H1 (cell line): ENCODE measurements around the gene PTPRG. TPM values are rescaled to one million over a fixed set of nuclear protein-coding genes. Genes with fewer than 3 reads are reported as not detected.

Source experiments
- CHD7 ChIP-seq: fragments of 300-600 bp; sonication (generic); IDR thresholded peaks from 2 replicates; pipeline ENCODE4 v1.7.1; 2012; ENCODE audit warnings: low read length, moderate library complexity, mild to moderate bottlenecking, inconsistent platforms; ENCODE audit not compliant: insufficient replicate concordance
- NANOG ChIP-seq: IDR thresholded peaks from 2 replicates; pipeline ENCODE4 v1.6.1; 2011; ENCODE audit warnings: low read length, low read depth, mild to moderate bottlenecking, inconsistent platforms; ENCODE audit not compliant: insufficient read depth, poor library complexity, severe bottlenecking
- POU5F1 ChIP-seq: IDR thresholded peaks from 2 replicates; pipeline ENCODE4 v1.6.1; 2011; ENCODE audit warnings: low read depth, mild to moderate bottlenecking, low read length, moderate library complexity
- polyA plus RNA-seq, 7 experiments: library from polyadenylated mRNA; depleted of rRNA in 3 of 7; stranded (reverse) in 5 of 7; unstranded in 2 of 7; fragments of >200 nt in 5 of 7; fragments of 200-250 nt in 2 of 7; gene quantifications; 1 replicate in 5 of 7; 2 replicates in 1 of 7; 4 replicates in 1 of 7; pipeline versions ENCODE4 v1.2.1 to v1.2.3, GENCODE V29; 2011 to 2013; ENCODE audit warnings: missing spikeins in 2 of 7, mixed read lengths in 2 of 7
- total RNA-seq: library from RNA; stranded (reverse); fragmentation: NEBNext Ultra II Directional; extraction: Animal tissue kit (Norgen Biotek cat#: 25700); gene quantifications from 2 replicates; pipeline ENCODE4 v1.2.1, GENCODE V29; 2021
- TF ChIP-seq, protein P1 (sequence below), 3 experiments: IDR thresholded peaks; 1 replicate in 2 of 3; 2 replicates in 1 of 3; pipeline versions ENCODE4 v1.5.1 to v1.6.1; 2011; ENCODE audit warnings: low read length in 3 of 3, mild to moderate bottlenecking in 3 of 3, inconsistent platforms in 2 of 3, low read depth in 1 of 3, moderate library complexity in 1 of 3; ENCODE audit not compliant: insufficient read depth in 1 of 3; ENCODE audit errors: control extremely low read depth in 1 of 3

PTPRG gene
- total and polyA plus RNA-seq, 2 of the 8 experiments (the other 6 are each of a cell fraction or from before 2014, with no cell fraction given) = 23.3 to 96.2 TPM

- TF ChIP-seq, protein P1, sequence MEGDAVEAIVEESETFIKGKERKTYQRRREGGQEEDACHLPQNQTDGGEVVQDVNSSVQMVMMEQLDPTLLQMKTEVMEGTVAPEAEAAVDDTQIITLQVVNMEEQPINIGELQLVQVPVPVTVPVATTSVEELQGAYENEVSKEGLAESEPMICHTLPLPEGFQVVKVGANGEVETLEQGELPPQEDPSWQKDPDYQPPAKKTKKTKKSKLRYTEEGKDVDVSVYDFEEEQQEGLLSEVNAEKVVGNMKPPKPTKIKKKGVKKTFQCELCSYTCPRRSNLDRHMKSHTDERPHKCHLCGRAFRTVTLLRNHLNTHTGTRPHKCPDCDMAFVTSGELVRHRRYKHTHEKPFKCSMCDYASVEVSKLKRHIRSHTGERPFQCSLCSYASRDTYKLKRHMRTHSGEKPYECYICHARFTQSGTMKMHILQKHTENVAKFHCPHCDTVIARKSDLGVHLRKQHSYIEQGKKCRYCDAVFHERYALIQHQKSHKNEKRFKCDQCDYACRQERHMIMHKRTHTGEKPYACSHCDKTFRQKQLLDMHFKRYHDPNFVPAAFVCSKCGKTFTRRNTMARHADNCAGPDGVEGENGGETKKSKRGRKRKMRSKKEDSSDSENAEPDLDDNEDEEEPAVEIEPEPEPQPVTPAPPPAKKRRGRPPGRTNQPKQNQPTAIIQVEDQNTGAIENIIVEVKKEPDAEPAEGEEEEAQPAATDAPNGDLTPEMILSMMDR (IDR thresholded peaks at IDR 0.05; ENCODE audit: control extremely low read depth in 1 of 3, insufficient read depth in 1 of 3, low read depth in 1 of 3, low read length in 3 of 3) = no peak
- TF ChIP-seq POU5F1 (no peak), CHD7 (no peak), NANOG (no peak)
These were observed 509.5 kb downstream of the PTPRG start (continued) for GRCh38 chr3:62070891-62071290.
